Choroid plexus epithelial cell (primary cell): ENCODE results near the gene UXT.

Experiments used
- DNase-seq: peaks from one replicate; pipeline ENCODE4 v3.0.0-alpha.2; 2010; ENCODE audit warnings: low read depth
- H3K4me3 ChIP-seq: 2 replicates; pipeline ENCODE4 v1.5.1; 2011; ENCODE audit warnings: low read depth, mild to moderate bottlenecking, control low read depth, low read length, moderate library complexity
- CTCF ChIP-seq: conservative IDR thresholded peaks from 2 replicates; pipeline ENCODE4 v1.5.1; 2011; ENCODE audit warnings: low read depth, mild to moderate bottlenecking, control low read depth, inconsistent platforms, low read length, moderate library complexity

The UXT gene

GRCh38 chrX:47649781-47650163, 9.2 kb downstream of the UXT start:
- no peak for TF ChIP-seq CTCF
- no peak for DNase-seq
- peak overlapping the region; percentile 74 for H3K4me3 ChIP-seq

- H3K4me3 ChIP-seq = peak overlapping the region; percentile 74
- DNase-seq = no peak
- no peak for TF ChIP-seq CTCF
Observed at GRCh38 chrX:47649271-47649670, 9.7 kb downstream of the UXT start.

- H3K4me3 ChIP-seq = peak overlapping the region; percentile 74
- TF ChIP-seq CTCF = no peak
- DNase-seq = peak; percentile 86
Observed at GRCh38 chrX:47648376-47648775, 10.6 kb downstream of the UXT start.

GRCh38 chrX:47646636-47647035, 12.3 kb downstream of the UXT start:
- H3K4me3 ChIP-seq = no peak overlapping the region
- TF ChIP-seq CTCF = no peak
- no peak for DNase-seq

- TF ChIP-seq CTCF = peak; percentile 6
- H3K4me3 ChIP-seq = no peak overlapping the region
- peak; percentile 67 for DNase-seq
Observed at GRCh38 chrX:47645530-47645929, 13.4 kb downstream of the UXT start.

GRCh38 chrX:47644557-47645091, 14.4 kb downstream of the UXT start:
- no peak overlapping the region for H3K4me3 ChIP-seq
- peak; percentile 57 for TF ChIP-seq CTCF
- peak; percentile 57 for DNase-seq

GRCh38 chrX:47643926-47644325, 15.1 kb downstream of the UXT start:
- TF ChIP-seq CTCF = peak; percentile 65
- H3K4me3 ChIP-seq = no peak overlapping the region
- peak; percentile 72 for DNase-seq
